ENCODE results near the gene TEX264.
A peak's percentile ranks its signal among the peaks of the same experiment; 100 is the strongest.

The TEX264 gene

DNA sequence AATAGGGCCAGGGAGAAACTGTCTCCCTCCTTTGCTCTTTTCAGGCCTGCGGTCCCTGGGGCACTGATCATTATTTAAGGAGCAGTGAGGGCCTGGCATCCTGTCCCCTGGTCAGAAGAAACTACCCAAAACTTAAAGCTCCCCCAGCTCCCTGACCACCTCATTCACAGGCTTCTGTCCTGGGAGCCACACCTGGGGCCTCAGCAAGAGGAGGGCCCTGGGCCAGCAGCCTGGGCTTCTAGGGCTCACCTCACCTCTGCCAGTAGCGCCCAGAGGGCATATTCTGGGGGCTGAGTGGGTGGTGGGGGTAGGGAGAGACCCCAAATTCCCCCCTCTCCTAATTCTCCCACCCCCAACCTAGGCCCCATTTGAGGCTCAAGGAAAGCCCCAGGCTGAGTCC, 31.1 kb downstream of the TEX264 start:
- no peak for DNase-seq

DNA sequence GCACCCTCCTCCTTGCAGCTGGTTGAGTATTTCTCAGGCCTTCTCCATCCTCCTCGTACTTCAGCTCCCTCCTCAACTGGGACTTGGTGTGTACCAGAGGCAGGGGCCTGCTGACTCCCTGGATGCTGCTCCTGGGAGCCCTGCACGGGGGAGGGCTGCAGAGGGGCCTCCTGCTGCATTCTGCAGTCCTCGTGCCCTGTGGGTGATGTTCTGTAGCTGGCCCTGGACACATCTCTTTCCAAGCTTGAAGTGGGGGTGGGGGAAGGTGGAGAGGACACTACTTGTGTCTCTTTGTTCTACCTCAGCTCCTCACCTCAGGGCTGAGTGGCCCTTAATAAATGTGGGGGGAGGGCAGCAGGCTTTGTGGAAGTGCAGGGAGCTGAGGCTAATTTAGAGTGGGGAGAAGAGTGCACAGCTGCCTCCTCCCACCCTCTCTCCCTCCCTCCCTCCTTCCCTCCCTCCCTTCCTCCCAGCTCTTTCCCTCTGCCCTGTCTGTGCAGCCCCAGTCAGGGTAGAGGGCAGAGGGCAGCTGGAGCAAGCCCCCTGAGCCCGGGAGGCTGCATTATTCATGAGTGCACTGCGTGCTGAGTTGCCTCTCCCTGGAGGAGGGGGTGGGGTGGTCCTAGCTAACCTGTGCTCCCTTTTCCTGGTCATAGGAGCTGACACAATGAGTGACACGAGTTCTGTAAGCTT, 32.2 kb downstream of the TEX264 start:
- no peak for DNase-seq

DNA sequence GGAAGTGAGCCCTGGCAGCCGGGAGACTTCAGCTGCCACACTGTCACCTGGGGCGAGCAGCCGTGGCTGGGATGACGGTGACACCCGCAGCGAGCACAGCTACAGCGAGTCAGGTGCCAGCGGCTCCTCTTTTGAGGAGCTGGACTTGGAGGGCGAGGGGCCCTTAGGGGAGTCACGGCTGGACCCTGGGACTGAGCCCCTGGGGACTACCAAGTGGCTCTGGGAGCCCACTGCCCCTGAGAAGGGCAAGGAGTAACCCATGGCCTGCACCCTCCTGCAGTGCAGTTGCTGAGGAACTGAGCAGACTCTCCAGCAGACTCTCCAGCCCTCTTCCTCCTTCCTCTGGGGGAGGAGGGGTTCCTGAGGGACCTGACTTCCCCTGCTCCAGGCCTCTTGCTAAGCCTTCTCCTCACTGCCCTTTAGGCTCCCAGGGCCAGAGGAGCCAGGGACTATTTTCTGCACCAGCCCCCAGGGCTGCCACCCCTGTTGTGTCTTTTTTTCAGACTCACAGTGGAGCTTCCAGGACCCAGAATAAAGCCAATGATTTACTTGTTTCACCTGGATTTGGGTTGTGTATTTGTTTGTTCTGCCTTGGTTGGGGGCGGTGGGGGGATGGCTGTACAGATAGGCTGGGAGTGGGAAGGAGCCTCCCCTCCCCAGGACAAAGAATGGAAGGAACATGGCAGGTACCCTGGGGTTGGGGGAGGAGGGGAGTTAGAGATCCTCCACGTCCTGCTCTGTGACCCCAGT, 32.9 kb downstream of the TEX264 start:
- no peak for DNase-seq

DNA sequence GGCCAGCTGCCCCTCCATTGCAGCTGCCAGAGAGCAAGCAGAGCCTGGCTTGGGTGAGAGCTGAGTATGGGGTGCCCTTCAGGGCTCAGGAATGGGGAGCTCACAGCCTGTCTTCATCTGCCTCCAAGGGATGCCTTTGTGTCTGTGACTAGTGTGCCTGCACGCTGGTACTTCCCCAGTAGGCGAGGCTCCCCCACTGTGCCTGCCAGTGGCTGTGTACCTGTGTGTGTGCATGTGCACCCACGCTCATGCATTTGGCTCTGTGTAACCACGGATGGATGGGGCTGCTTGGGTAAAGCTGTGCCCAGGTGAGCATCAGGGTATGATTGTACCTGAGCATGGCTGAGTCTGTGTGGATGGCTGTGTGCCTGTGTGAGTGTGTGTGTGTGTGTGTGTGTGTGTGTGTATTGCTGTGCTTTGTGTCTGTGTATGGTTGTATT, 33.5 kb downstream of the TEX264 start:
- no peak for DNase-seq

DNA sequence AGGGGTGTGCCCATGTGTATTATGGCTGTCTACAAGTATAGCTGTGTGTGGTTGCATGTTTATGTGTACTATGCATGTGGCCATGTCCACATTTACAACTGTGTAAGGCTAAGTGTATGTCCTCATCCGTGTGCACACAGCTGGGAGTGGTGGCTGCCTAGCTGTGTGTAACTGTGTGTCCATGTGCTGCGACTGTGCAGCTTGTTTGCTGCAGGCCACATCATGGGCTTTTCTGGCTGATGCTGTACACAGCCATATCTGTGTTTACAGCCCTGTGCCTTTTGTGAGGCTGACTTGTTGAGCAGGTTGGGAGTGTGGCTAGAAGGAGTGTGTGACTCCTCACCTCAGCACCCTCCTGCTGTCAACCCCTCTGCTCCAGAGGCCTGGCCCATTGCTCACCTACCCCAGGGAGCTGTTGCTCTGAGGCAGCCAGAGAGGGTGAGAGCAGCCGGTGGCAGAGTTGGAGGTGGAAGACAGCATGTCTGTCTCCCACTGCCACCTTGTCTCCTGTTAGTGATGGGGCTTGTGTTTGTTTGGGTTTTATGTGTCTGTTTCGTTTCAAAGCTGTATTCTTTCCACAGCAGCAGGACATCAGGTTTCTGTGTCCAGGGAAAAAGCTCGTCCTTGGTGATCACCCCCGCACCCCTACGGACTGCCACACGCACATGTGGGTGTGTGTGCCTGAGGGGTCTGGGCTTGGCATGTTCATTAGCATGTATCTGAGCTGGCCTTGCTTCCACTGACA, 34.4 kb downstream of the TEX264 start:
- DNase-seq: no peak

DNA sequence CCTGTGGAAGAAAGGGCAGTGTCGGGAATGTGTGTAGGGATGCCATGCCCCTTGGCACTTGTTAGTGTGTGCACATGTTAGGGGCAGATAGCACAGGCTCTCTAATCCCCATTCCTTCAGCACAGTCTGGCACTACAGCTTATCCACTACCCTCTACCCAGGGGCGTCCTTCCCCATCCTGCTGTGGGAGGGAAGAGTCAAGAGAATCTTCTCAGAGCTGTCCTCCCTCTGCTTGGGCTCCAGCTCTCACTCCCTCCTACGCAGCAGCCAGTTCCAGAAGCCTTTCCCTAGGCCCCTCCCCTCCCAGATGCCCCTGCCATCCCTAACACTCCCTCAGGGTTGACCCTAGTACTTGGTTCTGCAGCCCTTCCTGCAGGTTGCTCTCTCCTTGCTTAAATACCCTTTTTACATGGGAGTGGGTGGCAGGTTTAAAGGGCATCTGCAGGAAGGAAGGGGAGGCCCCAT, 35.0 kb downstream of the TEX264 start:
- no peak for DNase-seq

DNA sequence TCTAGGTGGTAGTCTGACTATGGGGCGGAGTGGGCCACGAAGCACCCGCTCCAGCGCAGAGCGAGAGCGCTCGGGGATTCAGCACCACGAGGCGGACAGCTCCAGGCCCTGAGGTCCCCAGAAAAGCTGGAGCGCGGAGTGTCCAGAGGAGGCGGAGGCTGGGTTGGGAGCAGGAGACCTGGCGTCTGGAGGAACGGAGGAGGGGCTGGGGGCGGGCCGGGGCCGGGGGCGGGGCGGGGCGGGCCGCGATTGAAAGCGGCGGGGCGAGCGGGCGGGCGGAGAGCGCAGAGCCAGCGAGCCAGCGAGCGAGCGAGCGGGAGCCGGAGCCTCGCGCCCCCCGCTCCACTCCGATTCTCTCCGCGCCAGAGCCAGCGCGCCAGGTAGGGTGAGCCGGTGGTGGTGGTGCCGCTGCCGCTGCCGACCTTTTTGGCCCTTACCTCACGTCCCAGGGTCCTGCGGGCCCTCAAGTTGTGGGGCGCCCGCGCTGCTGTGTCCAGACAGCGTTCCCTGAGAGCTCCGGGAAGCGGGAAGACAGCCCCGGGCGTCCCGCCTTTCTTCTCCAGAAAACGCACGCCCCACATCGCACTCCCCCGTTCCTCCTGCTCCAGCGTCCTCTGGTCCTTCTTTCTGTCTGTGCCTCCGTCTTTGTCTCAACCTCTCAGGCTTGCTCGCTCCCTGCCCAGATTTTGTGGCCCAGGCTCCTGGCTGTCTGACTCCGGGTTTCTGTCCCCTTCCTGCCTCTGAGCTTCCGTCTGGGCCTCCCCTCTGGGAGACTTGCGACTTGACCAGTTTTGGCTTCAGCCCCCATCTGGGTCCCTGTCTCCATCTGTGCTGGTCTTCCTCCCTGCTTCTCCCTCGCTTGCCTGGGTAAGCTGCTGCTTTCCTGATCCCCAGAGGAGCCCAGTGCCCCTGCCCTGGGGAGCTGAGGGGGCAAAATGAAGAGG, 36.0 kb downstream of the TEX264 start, which contains the start of gene GRM2:
TSS of gene GRM2 (plus strand) at position 281 of the 944 bp plus-strand sequence. CDS start 1,916 bp downstream, outside the sequence.
- peak in 1 of 2 experiments; percentile 40 for DNase-seq

DNA sequence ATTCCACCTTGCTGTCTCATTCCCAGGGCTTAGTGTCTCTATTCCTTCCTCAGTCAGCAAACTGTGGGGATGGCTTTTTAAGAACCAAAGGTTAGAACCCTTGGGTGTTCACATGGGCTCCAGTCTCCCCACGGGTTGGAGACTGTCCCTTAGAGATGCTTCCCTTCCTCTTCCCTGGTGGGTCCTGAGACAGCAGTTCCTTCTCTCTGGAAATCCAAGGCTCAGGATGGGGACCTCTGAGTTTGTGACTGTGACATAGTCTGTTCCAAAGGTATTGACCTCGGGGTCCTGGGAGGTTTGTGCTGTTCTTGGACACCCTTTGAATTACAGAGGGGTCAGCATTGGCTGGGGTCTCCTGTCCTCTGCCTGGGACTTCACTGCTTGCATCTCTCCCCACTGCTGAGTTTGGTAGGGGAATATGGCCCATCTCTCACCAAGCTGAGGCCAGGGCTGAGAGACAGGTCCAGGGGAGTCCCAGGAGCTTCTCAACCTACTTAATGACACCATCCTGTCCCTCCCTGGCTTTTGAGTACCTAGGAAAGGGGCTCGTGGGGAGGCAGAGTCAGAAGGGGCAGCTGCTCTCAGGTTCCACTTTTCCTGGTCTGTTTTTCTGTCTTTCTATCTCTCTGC, 37.3 kb downstream of the TEX264 start:
- DNase-seq: no peak

DNA sequence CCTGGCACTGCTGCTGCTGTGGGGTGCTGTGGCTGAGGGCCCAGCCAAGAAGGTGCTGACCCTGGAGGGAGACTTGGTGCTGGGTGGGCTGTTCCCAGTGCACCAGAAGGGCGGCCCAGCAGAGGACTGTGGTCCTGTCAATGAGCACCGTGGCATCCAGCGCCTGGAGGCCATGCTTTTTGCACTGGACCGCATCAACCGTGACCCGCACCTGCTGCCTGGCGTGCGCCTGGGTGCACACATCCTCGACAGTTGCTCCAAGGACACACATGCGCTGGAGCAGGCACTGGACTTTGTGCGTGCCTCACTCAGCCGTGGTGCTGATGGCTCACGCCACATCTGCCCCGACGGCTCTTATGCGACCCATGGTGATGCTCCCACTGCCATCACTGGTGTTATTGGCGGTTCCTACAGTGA, 38.0 kb downstream of the TEX264 start:
- DNase-seq: no peak

DNA sequence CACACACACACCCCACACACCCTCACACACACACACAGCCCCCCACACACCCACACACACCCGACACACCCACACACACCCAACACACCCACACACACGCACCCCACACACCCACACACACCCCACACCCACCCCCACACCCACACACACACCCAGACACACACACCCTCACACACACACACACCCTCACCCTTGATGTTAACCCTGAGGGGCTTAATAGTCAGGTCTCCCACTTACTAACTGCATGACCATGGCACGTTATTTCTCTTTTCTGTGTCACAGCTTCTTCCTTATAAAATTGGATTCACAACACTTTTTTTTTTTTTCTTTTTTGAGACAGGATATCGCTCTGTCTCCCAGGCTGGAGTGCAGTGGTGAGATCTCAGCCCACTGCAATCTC, 38.6 kb downstream of the TEX264 start:
- no peak for DNase-seq

DNA sequence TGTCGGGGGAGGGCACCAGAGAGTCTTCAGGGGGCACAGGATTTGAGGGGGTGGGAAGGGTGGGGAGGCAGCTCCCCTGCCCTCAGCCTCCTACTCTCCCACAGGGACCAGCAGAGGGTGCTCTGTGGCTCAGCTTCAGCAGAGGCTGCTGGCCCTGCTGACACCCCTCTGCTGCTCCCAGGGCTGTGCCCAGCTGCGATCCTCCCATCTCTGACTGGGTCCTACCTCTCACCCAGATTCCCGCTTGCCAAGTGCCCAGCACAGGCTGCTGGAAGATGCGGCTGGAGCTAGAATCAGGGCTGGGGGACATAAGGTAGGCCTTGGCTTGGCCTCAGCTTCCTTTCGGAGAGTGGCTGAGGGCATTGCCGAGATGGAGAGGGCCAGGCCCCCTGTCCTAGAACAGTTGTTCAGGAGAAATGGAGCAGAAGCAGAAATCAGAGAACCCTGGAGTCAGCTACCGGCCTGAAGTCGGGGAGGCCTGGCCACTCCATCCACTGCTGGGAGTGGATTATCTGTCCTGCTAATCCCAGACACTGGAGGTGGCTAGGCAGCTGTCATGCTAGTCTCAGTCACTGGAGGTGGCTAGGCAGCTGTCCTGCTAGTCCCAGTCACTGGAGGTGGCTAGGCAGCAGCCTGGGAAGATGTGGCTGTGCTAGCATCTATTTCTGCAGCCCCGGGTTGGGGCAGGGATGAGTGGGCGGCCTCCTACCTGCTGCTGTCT, 39.7 kb downstream of the TEX264 start:
- no peak for DNase-seq

DNA sequence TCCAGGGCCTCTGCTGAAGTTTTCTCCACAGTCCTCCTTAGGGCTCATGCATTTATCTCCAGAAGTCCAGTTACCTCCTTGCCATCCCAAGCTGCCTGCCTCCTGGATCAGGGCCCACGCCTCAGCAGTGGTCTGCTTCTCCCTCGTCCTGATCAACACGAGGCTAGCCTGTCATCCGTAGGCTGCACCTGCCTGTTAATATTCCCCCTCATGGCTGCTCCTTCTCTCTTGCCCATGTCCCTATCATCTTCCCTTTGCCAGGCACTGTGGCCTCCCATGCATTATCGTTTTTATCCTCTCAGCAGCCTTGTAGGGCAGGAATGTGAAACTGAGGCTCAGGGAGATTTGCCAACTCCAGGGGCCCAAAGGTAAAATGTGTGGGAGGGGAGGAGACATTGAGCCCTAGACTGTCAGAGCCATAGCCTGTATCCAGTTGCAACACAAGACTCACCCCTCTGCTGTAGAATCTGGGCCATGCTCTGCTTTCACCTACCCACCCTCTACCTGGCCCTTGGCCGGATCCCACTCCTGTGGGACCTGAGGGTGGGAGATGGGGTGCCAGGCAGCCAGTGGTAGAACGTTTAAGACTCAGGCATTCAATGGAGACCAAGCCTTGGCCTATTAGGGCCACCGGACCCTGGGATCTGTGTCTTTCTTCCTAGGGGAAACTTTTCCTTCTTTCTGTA, 40.4 kb downstream of the TEX264 start:
- no peak for DNase-seq

DNA sequence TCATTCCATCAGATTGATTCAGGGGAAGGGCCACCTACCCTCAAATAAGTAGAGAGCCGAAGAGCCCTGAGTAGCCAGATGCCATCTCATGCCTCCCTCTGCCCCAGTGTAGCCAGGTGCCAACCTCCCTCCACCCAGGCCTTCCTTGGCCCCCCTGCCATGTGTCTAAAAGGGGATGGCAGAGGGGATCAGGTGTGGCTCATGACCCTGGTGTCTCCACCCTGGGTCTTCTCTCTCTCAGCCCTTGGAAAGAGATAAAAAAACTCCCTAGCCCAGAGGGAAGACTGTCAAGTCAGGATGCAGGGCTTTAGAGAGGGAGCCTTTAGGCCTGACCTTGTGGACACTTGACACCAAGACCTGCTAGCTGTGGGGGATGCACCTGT, 41.0 kb downstream of the TEX264 start:
- peak in 1 of 2 experiments; percentile 7 for DNase-seq

DNA sequence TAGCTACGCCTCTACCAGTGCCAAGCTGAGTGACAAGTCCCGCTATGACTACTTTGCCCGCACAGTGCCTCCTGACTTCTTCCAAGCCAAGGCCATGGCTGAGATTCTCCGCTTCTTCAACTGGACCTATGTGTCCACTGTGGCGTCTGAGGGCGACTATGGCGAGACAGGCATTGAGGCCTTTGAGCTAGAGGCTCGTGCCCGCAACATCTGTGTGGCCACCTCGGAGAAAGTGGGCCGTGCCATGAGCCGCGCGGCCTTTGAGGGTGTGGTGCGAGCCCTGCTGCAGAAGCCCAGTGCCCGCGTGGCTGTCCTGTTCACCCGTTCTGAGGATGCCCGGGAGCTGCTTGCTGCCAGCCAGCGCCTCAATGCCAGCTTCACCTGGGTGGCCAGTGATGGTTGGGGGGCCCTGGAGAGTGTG, 41.5 kb downstream of the TEX264 start:
- DNase-seq: peak in 1 of 2 experiments; percentile 10

DNA sequence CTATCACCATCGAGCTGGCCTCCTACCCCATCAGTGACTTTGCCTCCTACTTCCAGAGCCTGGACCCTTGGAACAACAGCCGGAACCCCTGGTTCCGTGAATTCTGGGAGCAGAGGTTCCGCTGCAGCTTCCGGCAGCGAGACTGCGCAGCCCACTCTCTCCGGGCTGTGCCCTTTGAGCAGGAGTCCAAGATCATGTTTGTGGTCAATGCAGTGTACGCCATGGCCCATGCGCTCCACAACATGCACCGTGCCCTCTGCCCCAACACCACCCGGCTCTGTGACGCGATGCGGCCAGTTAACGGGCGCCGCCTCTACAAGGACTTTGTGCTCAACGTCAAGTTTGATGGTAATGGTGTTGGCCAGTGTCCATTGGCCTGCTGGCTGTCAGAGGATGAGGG, 41.9 kb downstream of the TEX264 start:
- DNase-seq: peak in 1 of 2 experiments; percentile 14

DNA sequence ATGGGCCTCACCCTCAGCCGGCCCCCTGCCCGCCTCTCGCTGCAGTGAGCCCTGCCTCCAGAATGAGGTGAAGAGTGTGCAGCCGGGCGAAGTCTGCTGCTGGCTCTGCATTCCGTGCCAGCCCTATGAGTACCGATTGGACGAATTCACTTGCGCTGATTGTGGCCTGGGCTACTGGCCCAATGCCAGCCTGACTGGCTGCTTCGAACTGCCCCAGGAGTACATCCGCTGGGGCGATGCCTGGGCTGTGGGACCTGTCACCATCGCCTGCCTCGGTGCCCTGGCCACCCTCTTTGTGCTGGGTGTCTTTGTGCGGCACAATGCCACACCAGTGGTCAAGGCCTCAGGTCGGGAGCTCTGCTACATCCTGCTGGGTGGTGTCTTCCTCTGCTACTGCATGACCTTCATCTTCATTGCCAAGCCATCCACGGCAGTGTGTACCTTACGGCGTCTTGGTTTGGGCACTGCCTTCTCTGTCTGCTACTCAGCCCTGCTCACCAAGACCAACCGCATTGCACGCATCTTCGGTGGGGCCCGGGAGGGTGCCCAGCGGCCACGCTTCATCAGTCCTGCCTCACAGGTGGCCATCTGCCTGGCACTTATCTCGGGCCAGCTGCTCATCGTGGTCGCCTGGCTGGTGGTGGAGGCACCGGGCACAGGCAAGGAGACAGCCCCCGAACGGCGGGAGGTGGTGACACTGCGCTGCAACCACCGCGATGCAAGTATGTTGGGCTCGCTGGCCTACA, 44.4 kb downstream of the TEX264 start:
- DNase-seq: peak in 1 of 2 experiments; percentile 11

DNA sequence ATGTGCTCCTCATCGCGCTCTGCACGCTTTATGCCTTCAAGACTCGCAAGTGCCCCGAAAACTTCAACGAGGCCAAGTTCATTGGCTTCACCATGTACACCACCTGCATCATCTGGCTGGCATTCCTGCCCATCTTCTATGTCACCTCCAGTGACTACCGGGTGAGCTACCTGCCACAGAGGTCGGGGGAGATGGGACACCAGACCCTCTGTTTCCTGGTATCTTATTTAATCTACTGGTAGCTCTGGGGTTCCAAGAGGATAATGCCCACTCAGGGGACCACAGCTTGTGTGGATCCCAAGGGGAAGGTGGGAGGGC, 44.9 kb downstream of the TEX264 start:
- peak in 1 of 2 experiments; percentile 14 for DNase-seq

DNA sequence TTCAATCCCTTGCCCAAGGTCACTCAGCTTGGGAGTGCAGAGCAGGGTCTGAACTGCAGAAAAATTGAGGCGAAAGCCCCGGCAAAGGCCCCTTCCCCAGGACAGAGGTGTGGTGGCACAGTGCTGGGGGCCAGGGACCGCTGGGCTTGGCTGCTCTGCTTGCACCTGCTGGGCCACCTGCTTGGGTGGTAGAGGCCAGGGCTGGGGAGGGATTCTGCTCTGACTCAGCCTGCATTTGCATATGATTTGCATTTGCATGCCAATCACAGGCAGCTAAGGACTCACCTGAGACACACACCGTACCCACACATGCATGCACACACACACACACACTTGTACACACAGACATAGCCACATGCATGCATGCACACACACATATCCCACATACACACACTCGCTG, 45.8 kb downstream of the TEX264 start:
- DNase-seq: peak in 1 of 2 experiments; percentile 10

DNA sequence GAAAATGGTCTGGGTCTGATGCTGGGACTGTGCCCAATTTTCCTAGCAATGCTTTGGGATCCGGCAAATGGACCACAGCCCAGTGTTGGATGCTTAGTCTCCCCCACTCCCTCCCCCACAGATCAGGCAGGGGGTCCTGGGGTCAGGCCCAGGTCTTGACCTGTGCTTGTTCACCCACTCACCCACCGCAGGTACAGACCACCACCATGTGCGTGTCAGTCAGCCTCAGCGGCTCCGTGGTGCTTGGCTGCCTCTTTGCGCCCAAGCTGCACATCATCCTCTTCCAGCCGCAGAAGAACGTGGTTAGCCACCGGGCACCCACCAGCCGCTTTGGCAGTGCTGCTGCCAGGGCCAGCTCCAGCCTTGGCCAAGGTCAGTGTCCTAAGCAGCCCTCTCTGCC, 46.4 kb downstream of the TEX264 start:
- DNase-seq: no peak

DNA sequence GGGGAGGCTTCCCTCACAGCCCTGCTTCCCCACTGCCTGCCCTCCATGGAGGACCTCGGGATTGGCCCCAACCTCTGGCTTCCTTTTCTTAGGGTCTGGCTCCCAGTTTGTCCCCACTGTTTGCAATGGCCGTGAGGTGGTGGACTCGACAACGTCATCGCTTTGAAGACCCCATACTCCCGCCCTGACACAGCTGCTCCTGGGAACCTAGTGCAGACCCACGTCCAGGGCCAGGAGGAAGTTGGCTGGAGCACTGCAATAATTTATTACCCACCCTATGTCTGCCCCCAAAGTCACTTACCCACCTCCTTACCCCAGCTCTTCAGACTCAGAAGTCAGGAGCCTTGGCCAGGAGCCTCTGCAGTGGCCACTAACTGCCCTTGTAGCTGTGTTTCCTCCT, 46.9 kb downstream of the TEX264 start:
- DNase-seq: no peak

Measured in activated T-cell treated with anti-CD3 and anti-CD28 coated beads, Interleukin-2, amount 50 U/mL, for 48 hours (primary cell).